ENCODE data around the gene ISCU.

ISCU gene

GRCh38 chr12:108595711-108596647 is 33.6 kb downstream of the ISCU start:
- no peaks in the 10 kb centered on the region for H3K36me3 ChIP-seq (ENCODE audit: control insufficient read depth, insufficient read depth, low read length)
- H3K9me3 ChIP-seq (ENCODE audit: control insufficient read depth, insufficient read depth, low read length): no peaks in the 10 kb centered on the region
- no peaks in the 10 kb centered on the region for H3K27me3 ChIP-seq (ENCODE audit: control insufficient read depth, insufficient read depth, low read length)
- no peak overlapping the region for H3K9ac ChIP-seq (ENCODE audit: low read depth, low read length)
- no peaks in the 10 kb centered on the region for H3K4me1 ChIP-seq (ENCODE audit: control insufficient read depth, insufficient read depth, low read length)
- no peak overlapping the region for H3K4me3 ChIP-seq (ENCODE audit: low read depth, low read length)

DNA sequence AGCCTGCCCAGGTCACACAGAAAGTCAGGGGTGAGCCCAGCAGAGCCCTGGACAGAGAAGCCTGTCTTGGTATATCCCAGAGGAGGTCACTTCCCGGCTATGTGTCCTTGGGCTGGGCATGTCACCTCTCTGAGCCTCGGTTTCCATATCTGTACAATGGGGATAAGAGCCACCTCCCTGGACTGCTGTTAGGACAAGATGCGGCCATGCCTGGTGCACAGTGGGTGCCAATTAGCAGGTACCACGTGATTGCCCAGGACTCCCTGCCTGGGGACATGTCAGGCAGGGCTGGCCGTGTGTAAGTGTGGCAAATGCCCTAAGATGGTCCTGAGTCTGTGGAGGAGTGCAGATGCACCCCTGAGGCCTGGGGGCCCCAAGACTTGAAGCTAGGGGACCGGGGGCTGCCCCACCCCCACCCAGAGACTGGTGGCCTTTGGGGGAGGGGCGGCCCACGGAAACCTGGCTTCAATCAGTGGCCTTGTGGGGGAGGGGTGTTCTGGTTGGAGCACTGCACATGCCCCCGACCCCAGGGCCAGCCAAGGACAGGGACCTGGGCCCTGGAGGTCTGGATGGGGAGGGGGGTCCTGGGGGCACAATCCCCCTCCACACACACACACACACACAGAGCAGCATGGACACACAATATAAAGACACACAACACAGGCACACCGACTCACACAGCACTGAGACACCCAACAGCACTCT is 34.6 kb downstream of the ISCU start:
- no peaks in the 10 kb centered on the region for H3K4me1 ChIP-seq (ENCODE audit: control insufficient read depth, insufficient read depth, low read length)
- no peaks in the 10 kb centered on the region for H3K27me3 ChIP-seq (ENCODE audit: control insufficient read depth, insufficient read depth, low read length)
- no peak overlapping the region for H3K4me3 ChIP-seq (ENCODE audit: low read depth, low read length)
- H3K9ac ChIP-seq (ENCODE audit: low read depth, low read length): no peak overlapping the region
- no peaks in the 10 kb centered on the region for H3K9me3 ChIP-seq (ENCODE audit: control insufficient read depth, insufficient read depth, low read length)
- H3K36me3 ChIP-seq (ENCODE audit: control insufficient read depth, insufficient read depth, low read length): no peaks in the 10 kb centered on the region

DNA sequence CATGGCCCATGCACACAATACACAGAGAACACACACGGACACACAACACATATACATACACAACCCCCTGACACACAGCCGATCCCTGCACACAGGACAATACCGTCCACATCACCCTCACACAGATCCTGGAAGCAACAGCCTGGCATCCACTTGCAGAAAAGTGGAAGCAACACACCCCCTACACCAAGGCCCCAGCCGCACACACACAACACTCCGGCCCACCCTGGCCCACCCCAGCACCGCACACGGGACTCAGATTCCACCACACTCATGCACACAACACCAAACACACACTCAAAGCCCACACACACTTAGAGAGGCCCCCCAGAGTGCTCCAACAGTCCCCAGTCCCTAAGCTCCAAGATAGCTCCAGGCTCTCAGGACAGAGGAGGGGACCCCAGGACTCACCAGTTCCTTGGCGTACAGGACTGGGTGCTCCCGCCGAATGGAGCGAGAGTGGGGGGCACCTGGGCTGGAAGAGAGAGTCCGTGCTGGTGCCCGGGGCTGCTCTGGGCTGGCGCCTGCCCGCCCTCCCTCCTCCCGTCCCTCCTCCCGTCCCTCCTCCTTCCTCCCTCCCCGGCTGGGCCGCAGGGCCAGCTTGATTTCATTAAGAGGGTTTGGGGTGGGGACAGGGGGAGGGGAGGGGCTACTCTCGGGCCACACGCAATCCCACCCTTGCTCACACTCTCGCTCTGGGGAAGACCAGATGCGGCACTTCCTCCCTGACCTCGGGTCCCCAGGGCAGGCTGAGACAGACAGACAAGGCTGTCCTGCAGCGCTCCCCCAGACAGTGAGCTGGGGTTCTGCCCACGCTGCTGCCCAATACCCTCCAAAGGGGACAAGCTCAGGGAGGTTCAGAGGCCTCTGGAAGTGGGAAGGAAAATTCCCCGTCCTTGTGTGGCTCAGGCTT is 35.4 kb downstream of the ISCU start, which contains the start of gene TMEM119:
Gene TMEM119, minus strand, starts transcription at position 526 of the 913 bp plus-strand sequence. CDS start 5,701 bp downstream, outside the sequence.
- Histone ChIP-seq H3K36me3 (ENCODE audit: control insufficient read depth, insufficient read depth, low read length) (no peaks in the 10 kb centered on the region), H3K4me1 (ENCODE audit: control insufficient read depth, insufficient read depth, low read length) (no peaks in the 10 kb centered on the region), H3K4me3 (ENCODE audit: low read depth, low read length) (no peak within 1 kb of the TSS), H3K27me3 (ENCODE audit: control insufficient read depth, insufficient read depth, low read length) (no peaks in the 10 kb centered on the region), H3K9ac (ENCODE audit: low read depth, low read length) (no peak within 1 kb of the TSS), H3K9me3 (ENCODE audit: control insufficient read depth, insufficient read depth, low read length) (no peaks in the 10 kb centered on the region)

DNA sequence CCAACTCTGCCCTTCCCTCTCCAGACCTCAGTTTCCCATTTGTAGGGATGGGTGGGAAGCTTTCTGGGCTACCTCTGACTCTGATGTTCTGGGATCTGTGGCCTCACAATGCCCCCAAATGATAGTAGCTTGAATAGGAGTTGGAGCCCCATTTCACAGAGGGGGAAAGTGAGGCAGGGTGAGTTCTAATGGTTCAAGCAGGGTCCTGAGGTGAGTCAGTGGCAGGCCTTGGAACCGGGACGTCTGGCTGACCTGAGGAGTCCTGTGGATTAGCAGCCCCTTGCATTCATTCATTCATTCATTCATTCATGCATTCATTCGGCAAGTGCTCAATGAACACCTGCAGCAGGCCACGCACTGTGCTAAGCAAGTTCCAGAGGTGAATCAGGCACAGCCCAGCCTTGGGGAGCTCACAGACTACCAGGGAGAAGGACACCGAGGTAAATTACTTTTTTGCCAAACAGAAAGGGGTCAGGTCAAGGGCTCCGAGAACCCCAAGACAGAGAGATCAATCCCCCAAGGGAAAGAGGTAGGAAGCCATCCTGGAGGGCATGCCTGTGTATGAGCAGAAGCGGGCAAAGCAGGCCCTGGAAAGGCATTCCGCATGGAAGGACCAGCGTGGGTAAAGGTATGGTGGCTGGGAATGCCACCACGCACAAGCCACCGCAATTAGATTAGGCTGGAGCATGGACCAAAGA is 36.3 kb downstream of the ISCU start:
- Histone ChIP-seq H3K9me3 (ENCODE audit: control insufficient read depth, insufficient read depth, low read length) (no peaks in the 10 kb centered on the region), H3K36me3 (ENCODE audit: control insufficient read depth, insufficient read depth, low read length) (no peaks in the 10 kb centered on the region), H3K4me3 (ENCODE audit: low read depth, low read length) (no peak overlapping the region), H3K4me1 (ENCODE audit: control insufficient read depth, insufficient read depth, low read length) (no peaks in the 10 kb centered on the region), H3K9ac (ENCODE audit: low read depth, low read length) (no peak overlapping the region), H3K27me3 (ENCODE audit: control insufficient read depth, insufficient read depth, low read length) (no peaks in the 10 kb centered on the region)

DNA sequence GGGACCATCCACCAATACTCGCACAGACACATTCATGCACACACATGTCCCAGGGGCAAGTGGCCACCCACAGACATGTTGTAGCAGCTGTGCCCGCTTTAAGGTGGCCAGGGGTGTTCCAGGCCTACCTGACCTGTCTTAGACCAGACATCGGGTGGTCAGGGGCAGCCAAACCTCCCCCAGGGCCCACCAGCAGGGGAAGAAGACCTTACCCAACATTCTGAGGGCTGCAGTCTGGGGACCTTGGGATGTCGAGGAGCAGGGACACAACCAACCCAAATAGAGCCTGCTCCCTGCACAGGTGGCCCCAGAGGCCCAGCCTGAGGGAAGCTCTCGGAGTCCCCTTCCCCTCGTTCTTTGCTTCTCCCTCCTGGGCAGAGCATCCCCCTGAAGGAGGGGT is 37.1 kb downstream of the ISCU start:
- Histone ChIP-seq H3K4me3 (ENCODE audit: low read depth, low read length) (no peak overlapping the region), H3K4me1 (ENCODE audit: control insufficient read depth, insufficient read depth, low read length) (peaks cover 2% of the 10 kb centered on the region), H3K27me3 (ENCODE audit: control insufficient read depth, insufficient read depth, low read length) (no peaks in the 10 kb centered on the region), H3K36me3 (ENCODE audit: control insufficient read depth, insufficient read depth, low read length) (no peaks in the 10 kb centered on the region), H3K9me3 (ENCODE audit: control insufficient read depth, insufficient read depth, low read length) (no peaks in the 10 kb centered on the region), H3K9ac (ENCODE audit: low read depth, low read length) (no peak overlapping the region)

- Histone ChIP-seq H3K4me3 (ENCODE audit: low read depth, low read length) (no peak overlapping the region), H3K36me3 (ENCODE audit: control insufficient read depth, insufficient read depth, low read length) (no peaks in the 10 kb centered on the region), H3K9ac (ENCODE audit: low read depth, low read length) (no peak overlapping the region), H3K27me3 (ENCODE audit: control insufficient read depth, insufficient read depth, low read length) (no peaks in the 10 kb centered on the region), H3K9me3 (ENCODE audit: control insufficient read depth, insufficient read depth, low read length) (no peaks in the 10 kb centered on the region), H3K4me1 (ENCODE audit: control insufficient read depth, insufficient read depth, low read length) (peaks cover 2% of the 10 kb centered on the region)
Observed at GRCh38 chr12:108599948-108600701, 37.7 kb downstream of the ISCU start.

- Histone ChIP-seq H3K36me3 (ENCODE audit: control insufficient read depth, insufficient read depth, low read length) (no peaks in the 10 kb centered on the region), H3K9me3 (ENCODE audit: control insufficient read depth, insufficient read depth, low read length) (no peaks in the 10 kb centered on the region), H3K9ac (ENCODE audit: low read depth, low read length) (no peak overlapping the region), H3K4me1 (ENCODE audit: control insufficient read depth, insufficient read depth, low read length) (peaks cover 2% of the 10 kb centered on the region), H3K4me3 (ENCODE audit: low read depth, low read length) (no peak overlapping the region), H3K27me3 (ENCODE audit: control insufficient read depth, insufficient read depth, low read length) (no peaks in the 10 kb centered on the region)
Observed at GRCh38 chr12:108600702-108601007, 38.3 kb downstream of the ISCU start.

- Histone ChIP-seq H3K4me1 (ENCODE audit: control insufficient read depth, insufficient read depth, low read length) (peaks cover 2% of the 10 kb centered on the region), H3K9ac (ENCODE audit: low read depth, low read length) (no peak overlapping the region), H3K9me3 (ENCODE audit: control insufficient read depth, insufficient read depth, low read length) (no peaks in the 10 kb centered on the region), H3K4me3 (ENCODE audit: low read depth, low read length) (no peak overlapping the region), H3K36me3 (ENCODE audit: control insufficient read depth, insufficient read depth, low read length) (no peaks in the 10 kb centered on the region), H3K27me3 (ENCODE audit: control insufficient read depth, insufficient read depth, low read length) (no peaks in the 10 kb centered on the region)
Observed at GRCh38 chr12:108602209-108602705, 39.9 kb downstream of the ISCU start.

DNA sequence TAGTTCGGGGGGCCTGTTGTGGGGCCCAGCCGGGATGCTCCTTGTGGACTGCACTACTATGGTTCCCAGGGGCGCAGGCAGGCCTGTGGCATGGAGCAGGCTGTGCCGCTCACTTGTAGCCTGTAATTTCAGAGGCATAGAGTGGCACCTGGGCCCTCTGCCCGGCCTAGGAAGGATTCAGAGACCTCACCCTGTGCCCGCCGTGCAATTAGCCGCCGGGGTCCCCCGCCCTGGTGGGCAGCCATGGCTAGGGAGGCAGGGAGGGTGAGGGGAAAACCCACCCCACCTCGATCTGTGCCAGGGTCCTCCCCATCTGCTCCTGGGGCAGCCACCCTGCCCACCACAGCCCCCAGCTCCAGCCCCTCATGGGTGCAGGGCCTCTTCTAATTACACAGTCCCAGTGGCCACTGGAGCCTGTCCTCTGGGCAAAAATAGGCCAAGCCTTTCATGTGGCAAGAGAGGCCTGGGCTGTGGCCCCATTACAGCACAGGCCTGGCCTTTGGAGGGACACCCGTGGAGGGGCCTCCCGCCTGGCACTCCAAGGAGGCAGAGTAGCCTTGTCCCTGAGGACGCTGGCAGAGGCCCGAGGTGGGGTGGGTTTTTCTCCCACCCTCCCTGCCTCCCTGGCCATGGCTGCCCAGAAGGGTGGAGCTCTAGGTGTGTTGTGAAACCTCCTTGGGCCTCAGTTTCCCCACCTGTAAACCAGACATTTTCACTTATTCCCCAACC is 40.7 kb downstream of the ISCU start:
- Histone ChIP-seq H3K4me3 (ENCODE audit: low read depth, low read length) (no peak overlapping the region), H3K36me3 (ENCODE audit: control insufficient read depth, insufficient read depth, low read length) (no peaks in the 10 kb centered on the region), H3K27me3 (ENCODE audit: control insufficient read depth, insufficient read depth, low read length) (no peaks in the 10 kb centered on the region), H3K9ac (ENCODE audit: low read depth, low read length) (no peak overlapping the region), H3K4me1 (ENCODE audit: control insufficient read depth, insufficient read depth, low read length) (peaks cover 2% of the 10 kb centered on the region), H3K9me3 (ENCODE audit: control insufficient read depth, insufficient read depth, low read length) (no peaks in the 10 kb centered on the region)

DNA sequence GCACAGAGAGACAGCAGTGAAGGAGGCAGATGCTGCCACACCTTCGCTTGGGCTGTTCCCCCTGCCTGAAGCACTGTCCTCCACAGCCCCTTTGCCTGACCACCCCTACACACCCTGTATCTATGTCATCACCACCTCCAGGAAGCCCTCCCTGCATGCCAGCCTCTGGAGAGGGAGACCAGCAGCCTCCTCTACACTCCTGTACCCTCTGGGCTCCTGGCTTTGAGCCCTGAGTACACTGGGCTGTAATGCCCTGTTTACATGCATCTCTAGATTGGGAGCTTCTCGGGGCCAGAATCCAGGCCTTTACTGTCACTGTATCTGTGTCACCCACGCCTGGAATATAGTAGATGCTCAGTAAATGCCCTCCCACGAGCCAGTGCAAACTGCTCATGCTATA is 41.3 kb downstream of the ISCU start:
- Histone ChIP-seq H3K4me3 (ENCODE audit: low read depth, low read length) (no peak overlapping the region), H3K4me1 (ENCODE audit: control insufficient read depth, insufficient read depth, low read length) (peaks cover 2% of the 10 kb centered on the region), H3K9ac (ENCODE audit: low read depth, low read length) (no peak overlapping the region), H3K36me3 (ENCODE audit: control insufficient read depth, insufficient read depth, low read length) (no peaks in the 10 kb centered on the region), H3K9me3 (ENCODE audit: control insufficient read depth, insufficient read depth, low read length) (no peaks in the 10 kb centered on the region), H3K27me3 (ENCODE audit: control insufficient read depth, insufficient read depth, low read length) (no peaks in the 10 kb centered on the region)

All from iPS-15b (cell line).